Gastrocnemius medialis (tissue), 4 donors: ENCODE measurements around the gene ARHGEF6. TPM values are rescaled to one million over a fixed set of nuclear protein-coding genes. Genes with fewer than 3 reads are reported as not detected.
A peak's percentile ranks its signal among the peaks of the same experiment; 100 is the strongest.

ENCODE experiments used
- ATAC-seq, 2 donors: fragments of 150-250 bp; one replicate each; pipeline ENCODE4 v1.9.1; 2016
- DNase-seq, 2 donors: peaks; one replicate each; pipeline ENCODE4 v3.0.0-alpha.2; 2019
- H3K27ac ChIP-seq, 4 donors: fragments of 200-600 bp; sonication (generic); 1 replicate in 1 of 4; 2 replicates in 3 of 4; pipeline ENCODE4 v1.5.1; 2016 to 2018; ENCODE audit warnings: mild to moderate bottlenecking in 2 of 4, moderate library complexity in 1 of 4
- H3K27me3 ChIP-seq, 3 donors: fragments of 200-600 bp; sonication (generic) in 2 of 3; 1 replicate in 1 of 3; 2 replicates in 2 of 3; pipeline versions ENCODE4 v1.5.1 to v1.6.0; 2016 to 2019; ENCODE audit warnings: mild to moderate bottlenecking in 1 of 3, moderate library complexity in 1 of 3
- H3K36me3 ChIP-seq, 2 donors: fragments of 200-600 bp; sonication (generic) in 1 of 2; one replicate each; pipeline ENCODE4 v1.5.1; 2017 to 2018
- H3K4me1 ChIP-seq, 2 donors: fragments of 200-600 bp; sonication (generic) in 1 of 2; one replicate each; pipeline ENCODE4 v1.5.1; 2016 to 2017; ENCODE audit warnings: mild to moderate bottlenecking in 2 of 2
- H3K4me3 ChIP-seq, 4 donors: fragments of 200-600 bp; sonication (generic) in 3 of 4; 1 replicate in 1 of 4; 2 replicates in 3 of 4; pipeline ENCODE4 v1.5.1; 2016 to 2019; ENCODE audit warnings: mild to moderate bottlenecking in 2 of 4
- H3K9me3 ChIP-seq, 3 donors: fragments of 200-600 bp; sonication (generic) in 2 of 3; 1 replicate in 1 of 3; 2 replicates in 2 of 3; pipeline ENCODE4 v1.5.1; 2016 to 2019
- POLR2A ChIP-seq, 2 donors: fragments of 450-650 bp; IDR thresholded peaks; one replicate each; pipeline ENCODE4 v1.6.1; 2017; ENCODE audit warnings: antibody characterized with exemption in 2 of 2, mild to moderate bottlenecking in 2 of 2, moderate library complexity in 2 of 2
- in situ Hi-C, 4 donors: fragments of 200-750 bp; cut with MboI; loops; one replicate each; pipeline versions ENCODE4 v1.15.0 to v1.8.0; 2017; ENCODE audit warnings: low sequenced_read_pairs in 4 of 4
- intact Hi-C: fragments of 100-400 bp; cut with DNase I; formaldehyde crosslinking; loops from one replicate; pipeline ENCODE4 v1.15.1; 2023; ENCODE audit warnings: low total_unique reads
- total RNA-seq, 4 donors: library from RNA; depleted of rRNA; stranded (reverse); fragments of >200 nt; gene quantifications; one replicate each; pipeline versions ENCODE4 v1.1.0 to v1.2.3, GENCODE V29; 2016
- TF ChIP-seq, protein P1 (sequence below), 5 experiments: fragments of 450-650 bp in 3 of 5; fragments of 200-600 bp in 2 of 5; sonication (generic) in 2 of 5; IDR thresholded peaks in 4 of 5; conservative IDR thresholded peaks in 1 of 5; 1 replicate in 4 of 5; 2 replicates in 1 of 5; pipeline ENCODE4 v1.5.1; 2016 to 2019; ENCODE audit warnings: antibody characterized with exemption in 5 of 5, mild to moderate bottlenecking in 3 of 5, moderate library complexity in 3 of 5

The ARHGEF6 gene
- total RNA-seq, 4 donors from 2014 or later, result 15.0 to 29.9 (median 24.5) TPM

DNA sequence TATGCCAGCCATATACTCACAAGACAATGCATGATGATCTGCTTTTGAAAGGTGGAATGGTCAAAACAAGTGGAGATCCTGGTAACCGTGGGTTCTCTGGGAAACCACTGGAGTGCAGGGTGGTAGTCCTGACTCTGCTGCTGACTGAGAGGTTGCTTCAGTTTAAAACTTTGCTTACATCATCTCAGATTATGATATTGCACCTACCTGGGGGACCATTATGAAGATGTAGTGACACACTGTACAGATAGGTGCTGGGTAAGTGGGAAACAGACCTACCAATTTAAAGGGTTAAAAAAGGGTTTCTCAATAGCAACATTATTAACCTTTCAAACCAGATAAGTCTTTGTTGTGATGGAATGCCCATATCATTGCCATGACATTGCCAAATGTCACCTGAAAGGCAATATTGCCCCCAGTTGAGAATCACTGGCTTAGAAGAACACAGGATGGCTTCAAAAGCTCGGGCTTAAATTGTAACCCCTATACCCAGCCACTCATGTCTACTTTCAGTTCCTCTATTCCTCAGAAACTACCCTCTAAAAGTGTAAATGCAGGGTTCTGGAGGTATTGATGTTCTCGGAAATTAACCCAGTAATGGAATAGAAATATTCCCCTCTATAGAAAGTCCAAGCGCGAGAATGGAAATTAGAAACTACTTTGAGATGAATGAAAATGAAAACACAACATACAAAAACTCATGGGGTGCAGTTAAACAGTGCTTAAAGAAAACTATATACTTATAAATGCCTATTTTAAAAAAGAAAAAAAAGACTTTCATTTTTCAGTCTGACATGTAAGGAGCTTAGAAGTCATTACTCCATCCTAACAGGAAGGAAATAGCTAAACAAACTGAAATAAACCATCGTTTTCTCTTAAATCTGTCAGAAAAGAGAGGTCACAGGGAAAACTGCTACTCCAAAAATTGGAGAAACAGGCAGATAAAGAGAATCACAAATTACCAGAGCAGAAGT lies 65.8 kb downstream of the ARHGEF6 start:
- in situ Hi-C loops (loop anchor here in 3 of 4 donors (5.0 to 25.0 kb wide), 2 partner anchors 172 to 212 kb away; partner anchors contain the start of gene RBMX (in 1 of the 3)), intact Hi-C loops (loop anchor here (10.0 kb wide), 2 partner anchors 70 to 170 kb away; partner anchors contain the start of genes ARHGEF6 and RBMX)
- Histone ChIP-seq H3K27ac (peak overlapping the region in 1 of 4 donors; percentile 28), H3K4me3 (no peak overlapping the region), H3K9me3 (no peaks in the 10 kb centered on the region), H3K27me3 (no peaks in the 10 kb centered on the region), H3K36me3 (no peaks in the 10 kb centered on the region), H3K4me1 (peaks cover 0 to 26% of the 10 kb centered on the region in 2 donors)
- TF ChIP-seq POLR2A (IDR thresholded peaks at IDR 0.05), result no peak
- TF ChIP-seq, protein P1, sequence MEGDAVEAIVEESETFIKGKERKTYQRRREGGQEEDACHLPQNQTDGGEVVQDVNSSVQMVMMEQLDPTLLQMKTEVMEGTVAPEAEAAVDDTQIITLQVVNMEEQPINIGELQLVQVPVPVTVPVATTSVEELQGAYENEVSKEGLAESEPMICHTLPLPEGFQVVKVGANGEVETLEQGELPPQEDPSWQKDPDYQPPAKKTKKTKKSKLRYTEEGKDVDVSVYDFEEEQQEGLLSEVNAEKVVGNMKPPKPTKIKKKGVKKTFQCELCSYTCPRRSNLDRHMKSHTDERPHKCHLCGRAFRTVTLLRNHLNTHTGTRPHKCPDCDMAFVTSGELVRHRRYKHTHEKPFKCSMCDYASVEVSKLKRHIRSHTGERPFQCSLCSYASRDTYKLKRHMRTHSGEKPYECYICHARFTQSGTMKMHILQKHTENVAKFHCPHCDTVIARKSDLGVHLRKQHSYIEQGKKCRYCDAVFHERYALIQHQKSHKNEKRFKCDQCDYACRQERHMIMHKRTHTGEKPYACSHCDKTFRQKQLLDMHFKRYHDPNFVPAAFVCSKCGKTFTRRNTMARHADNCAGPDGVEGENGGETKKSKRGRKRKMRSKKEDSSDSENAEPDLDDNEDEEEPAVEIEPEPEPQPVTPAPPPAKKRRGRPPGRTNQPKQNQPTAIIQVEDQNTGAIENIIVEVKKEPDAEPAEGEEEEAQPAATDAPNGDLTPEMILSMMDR (IDR thresholded peaks at IDR 0.05 in 4 of 5, conservative IDR thresholded peaks at IDR 0.05 in 1 of 5), result no peak
- DNase-seq, result no peak
- ATAC-seq, result no peak

DNA sequence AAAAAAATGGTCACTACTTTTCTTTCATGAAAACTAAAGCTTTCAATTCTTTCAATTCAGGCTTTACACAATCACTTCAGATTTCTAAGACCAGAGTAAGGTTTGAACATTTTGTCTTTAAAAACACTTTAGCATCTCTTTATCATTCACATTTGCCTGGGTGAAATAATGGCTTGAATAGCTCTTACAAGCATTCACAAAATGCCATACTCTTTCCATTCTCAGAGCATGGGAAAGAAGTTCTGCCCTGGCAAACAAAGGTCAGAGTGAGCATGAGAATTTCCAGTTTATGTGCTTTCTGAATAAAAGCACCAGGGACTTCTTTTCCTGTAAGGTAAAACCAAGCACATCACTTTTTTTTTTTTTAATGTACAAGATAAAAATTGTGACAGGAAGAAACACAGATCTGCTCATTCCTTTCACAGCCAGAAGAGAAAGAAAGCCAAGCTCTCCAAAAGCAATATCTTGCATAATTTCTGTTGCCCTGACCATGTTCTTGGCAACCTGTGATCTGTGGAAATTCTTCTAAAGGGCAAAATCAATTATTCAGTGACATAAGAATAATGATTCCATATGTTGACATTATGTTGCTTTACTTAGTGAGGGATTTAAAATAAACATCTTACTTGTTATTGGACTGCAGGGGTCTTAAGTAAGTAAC lies 68.0 kb downstream of the ARHGEF6 start:
- DNase-seq (no peak), ATAC-seq (no peak)
- H3K9me3 ChIP-seq, result no peaks in the 10 kb centered on the region
- peaks cover 0 to 9% of the 10 kb centered on the region in 2 donors for H3K4me1 ChIP-seq
- H3K27me3 ChIP-seq, result no peaks in the 10 kb centered on the region
- H3K36me3 ChIP-seq, result no peaks in the 10 kb centered on the region
- no peak overlapping the region for H3K27ac ChIP-seq
- TF ChIP-seq, protein P1 (IDR thresholded peaks at IDR 0.05 in 4 of 5, conservative IDR thresholded peaks at IDR 0.05 in 1 of 5), result no peak
- H3K4me3 ChIP-seq, result no peak overlapping the region
- intact Hi-C loops, result loop anchor here (10.0 kb wide), 2 partner anchors 72 to 172 kb away; partner anchors contain the start of genes ARHGEF6 and RBMX
- in situ Hi-C loops, result loop anchor here in 3 of 4 donors (5.0 to 25.0 kb wide), 2 partner anchors 175 to 215 kb away; partner anchors contain the start of gene RBMX (in 1 of the 3)

DNA sequence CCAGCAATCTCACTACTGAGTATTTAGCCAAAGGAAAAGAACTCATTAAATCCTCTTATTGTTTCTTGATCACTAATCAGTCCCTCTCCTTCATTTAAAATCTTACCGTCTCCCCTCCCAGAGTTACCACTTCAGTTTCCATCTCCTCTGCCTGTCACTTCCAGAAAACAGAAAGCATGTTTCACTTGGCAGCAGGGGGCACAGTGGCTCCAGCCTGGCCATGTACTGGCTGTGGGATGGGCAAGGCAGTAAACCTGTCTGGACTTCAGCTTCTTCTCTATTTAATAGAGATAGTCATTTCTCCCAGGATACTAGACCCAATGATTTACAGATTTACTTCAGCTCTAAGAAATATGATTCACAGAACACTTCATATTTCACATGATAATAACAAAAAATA lies 69.6 kb downstream of the ARHGEF6 start:
- in situ Hi-C loops, result loop anchor here in 3 of 4 donors (5.0 to 25.0 kb wide), 2 partner anchors 176 to 216 kb away; partner anchors contain the start of gene RBMX (in 1 of the 3)
- Histone ChIP-seq H3K4me1 (peaks cover 0 to 3% of the 10 kb centered on the region in 2 donors), H3K36me3 (no peaks in the 10 kb centered on the region), H3K27ac (peak overlapping the region; percentile 26 to 54 (median 38)), H3K9me3 (no peaks in the 10 kb centered on the region), H3K4me3 (no peak overlapping the region), H3K27me3 (no peaks in the 10 kb centered on the region)
- peak; percentile 80 to 90 for ATAC-seq
- DNase-seq, result peak; percentile 12 to 54
- intact Hi-C loops, result loop anchor here (1.0 to 10.0 kb wide), 3 partner anchors 74 to 214 kb away; partner anchors contain the start of genes ARHGEF6 and RBMX
- TF ChIP-seq POLR2A (IDR thresholded peaks at IDR 0.05), result no peak
- TF ChIP-seq, protein P1 (IDR thresholded peaks at IDR 0.05 in 4 of 5, conservative IDR thresholded peaks at IDR 0.05 in 1 of 5), result peak; percentile 35 to 64 (median 44)

- Histone ChIP-seq H3K27ac (peak overlapping the region; percentile 26 to 54 (median 38)), H3K4me3 (no peak overlapping the region), H3K9me3 (no peaks in the 10 kb centered on the region), H3K36me3 (no peaks in the 10 kb centered on the region), H3K4me1 (peaks cover 0 to 2% of the 10 kb centered on the region in 2 donors), H3K27me3 (no peaks in the 10 kb centered on the region)
- ATAC-seq, result no peak
- in situ Hi-C loops (loop anchor here in 3 of 4 donors (5.0 to 25.0 kb wide), 2 partner anchors 177 to 217 kb away; partner anchors contain the start of gene RBMX (in 1 of the 3)), intact Hi-C loops (loop anchor here (10.0 kb wide), 2 partner anchors 74 to 174 kb away; partner anchors contain the start of genes ARHGEF6 and RBMX)
- no peak for DNase-seq
- TF ChIP-seq, protein P1 (IDR thresholded peaks at IDR 0.05 in 4 of 5, conservative IDR thresholded peaks at IDR 0.05 in 1 of 5), result no peak
- no peak for TF ChIP-seq POLR2A (IDR thresholded peaks at IDR 0.05)
These were observed 70.3 kb downstream of the ARHGEF6 start for GRCh38 chrX:136710325-136710951.
